OCI-LY3 (cell line): ENCODE measurements around the gene ANKK1.

ENCODE experiments used
- EZH2phosphoT487 ChIP-seq: fragments of 200-600 bp; shearing (Covaris generic); IDR thresholded peaks from 2 replicates; pipeline ENCODE4 v1.6.1; 2018; ENCODE audit warnings: antibody characterized with exemption, mixed run types, low read depth
- TF ChIP-seq, protein P1 (sequence below): fragments of 200-600, 300-600 bp; sonication (generic); IDR thresholded peaks from 2 replicates; pipeline ENCODE4 v1.5.1; 2014; ENCODE audit warnings: antibody characterized with exemption, low read length, low read depth

DNA sequence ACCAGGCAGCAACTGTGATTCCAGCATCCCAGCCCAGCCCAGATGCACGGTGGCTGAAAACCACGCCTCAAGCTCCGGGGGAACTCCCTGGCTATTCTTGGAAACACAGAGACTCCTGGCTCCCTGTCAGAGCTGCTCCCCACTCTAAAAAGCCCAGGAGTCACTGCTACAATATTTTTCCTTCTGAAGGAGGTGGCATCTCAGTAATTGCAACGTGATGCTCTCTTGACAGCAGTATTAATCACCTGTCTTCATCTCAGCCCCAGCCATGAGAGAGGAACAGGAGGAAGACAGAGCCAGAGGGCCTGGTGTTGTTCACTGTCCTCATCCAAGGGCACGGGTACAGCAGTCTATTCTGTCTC is 60.7 kb downstream of the ANKK1 start:
- TF ChIP-seq, protein P1, sequence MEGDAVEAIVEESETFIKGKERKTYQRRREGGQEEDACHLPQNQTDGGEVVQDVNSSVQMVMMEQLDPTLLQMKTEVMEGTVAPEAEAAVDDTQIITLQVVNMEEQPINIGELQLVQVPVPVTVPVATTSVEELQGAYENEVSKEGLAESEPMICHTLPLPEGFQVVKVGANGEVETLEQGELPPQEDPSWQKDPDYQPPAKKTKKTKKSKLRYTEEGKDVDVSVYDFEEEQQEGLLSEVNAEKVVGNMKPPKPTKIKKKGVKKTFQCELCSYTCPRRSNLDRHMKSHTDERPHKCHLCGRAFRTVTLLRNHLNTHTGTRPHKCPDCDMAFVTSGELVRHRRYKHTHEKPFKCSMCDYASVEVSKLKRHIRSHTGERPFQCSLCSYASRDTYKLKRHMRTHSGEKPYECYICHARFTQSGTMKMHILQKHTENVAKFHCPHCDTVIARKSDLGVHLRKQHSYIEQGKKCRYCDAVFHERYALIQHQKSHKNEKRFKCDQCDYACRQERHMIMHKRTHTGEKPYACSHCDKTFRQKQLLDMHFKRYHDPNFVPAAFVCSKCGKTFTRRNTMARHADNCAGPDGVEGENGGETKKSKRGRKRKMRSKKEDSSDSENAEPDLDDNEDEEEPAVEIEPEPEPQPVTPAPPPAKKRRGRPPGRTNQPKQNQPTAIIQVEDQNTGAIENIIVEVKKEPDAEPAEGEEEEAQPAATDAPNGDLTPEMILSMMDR = no peak
- TF ChIP-seq EZH2phosphoT487 = no peak
